ENCODE data around the gene RIN1.
"Not testable (repeated sequence)": the region's sequence is repeated elsewhere in the genome, so short reads cannot be mapped to it uniquely, and the experiment has no call there.

RIN1 gene, protein sequence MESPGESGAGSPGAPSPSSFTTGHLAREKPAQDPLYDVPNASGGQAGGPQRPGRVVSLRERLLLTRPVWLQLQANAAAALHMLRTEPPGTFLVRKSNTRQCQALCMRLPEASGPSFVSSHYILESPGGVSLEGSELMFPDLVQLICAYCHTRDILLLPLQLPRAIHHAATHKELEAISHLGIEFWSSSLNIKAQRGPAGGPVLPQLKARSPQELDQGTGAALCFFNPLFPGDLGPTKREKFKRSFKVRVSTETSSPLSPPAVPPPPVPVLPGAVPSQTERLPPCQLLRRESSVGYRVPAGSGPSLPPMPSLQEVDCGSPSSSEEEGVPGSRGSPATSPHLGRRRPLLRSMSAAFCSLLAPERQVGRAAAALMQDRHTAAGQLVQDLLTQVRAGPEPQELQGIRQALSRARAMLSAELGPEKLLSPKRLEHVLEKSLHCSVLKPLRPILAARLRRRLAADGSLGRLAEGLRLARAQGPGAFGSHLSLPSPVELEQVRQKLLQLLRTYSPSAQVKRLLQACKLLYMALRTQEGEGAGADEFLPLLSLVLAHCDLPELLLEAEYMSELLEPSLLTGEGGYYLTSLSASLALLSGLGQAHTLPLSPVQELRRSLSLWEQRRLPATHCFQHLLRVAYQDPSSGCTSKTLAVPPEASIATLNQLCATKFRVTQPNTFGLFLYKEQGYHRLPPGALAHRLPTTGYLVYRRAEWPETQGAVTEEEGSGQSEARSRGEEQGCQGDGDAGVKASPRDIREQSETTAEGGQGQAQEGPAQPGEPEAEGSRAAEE

DNA sequence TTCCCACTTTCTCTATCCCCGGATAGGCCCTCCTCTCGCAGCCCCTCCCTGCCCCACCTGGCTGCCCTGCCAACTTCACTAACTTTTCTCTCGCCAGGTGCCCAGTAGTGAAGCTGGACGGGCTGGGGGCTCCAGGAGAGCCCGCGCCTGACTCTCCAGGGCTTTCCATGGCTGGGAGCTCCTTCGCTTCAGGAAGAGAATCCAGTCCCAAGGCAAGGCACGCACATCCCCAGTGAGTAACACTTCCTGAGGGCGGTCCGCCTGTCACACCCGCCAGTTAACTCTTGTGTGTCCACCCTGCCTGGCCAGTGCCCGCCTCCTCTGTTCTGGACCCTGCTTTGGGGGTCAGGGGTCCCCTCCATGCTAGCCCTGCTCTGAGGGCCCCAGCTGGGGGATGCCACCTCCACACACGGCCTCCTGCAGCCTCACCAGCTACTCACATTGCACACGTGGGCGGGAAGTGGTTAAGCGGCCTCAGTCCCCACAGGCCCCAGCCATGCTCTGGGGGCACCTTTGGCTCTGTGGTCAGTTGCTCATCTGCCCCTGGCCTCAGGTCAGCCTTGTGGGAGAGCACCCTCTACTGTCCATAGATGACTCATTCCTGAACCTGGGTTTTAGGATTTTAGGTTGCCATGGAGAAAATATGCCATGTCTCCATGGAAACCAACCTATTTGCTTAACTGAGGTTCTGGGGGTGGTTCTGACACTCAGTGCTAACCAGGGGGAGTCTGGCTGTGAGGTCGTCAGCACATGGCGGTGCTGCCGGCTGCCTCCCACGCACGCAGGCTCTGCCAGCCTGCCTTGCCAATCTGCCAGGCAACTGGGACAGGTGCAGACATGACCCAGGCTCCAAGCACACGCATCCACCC lies at the start of gene RIN1:
Gene RIN1 (minus strand): TSS at position 201 of the 869 bp plus-strand sequence. CDS start 32 bp downstream, at position 169.
- peak; percentile 94 for DNase-seq

GRCh38 chr11:66384316-66384715 lies 48.1 kb upstream of the RIN1 start:
- DNase-seq: not testable (repeated sequence)

- not testable (repeated sequence) for DNase-seq
Measured at GRCh38 chr11:66380264-66380663, 44.0 kb upstream of the RIN1 start.

- not testable (repeated sequence) for DNase-seq
Measured at GRCh38 chr11:66373690-66374287, 37.6 kb upstream of the RIN1 start.

DNA sequence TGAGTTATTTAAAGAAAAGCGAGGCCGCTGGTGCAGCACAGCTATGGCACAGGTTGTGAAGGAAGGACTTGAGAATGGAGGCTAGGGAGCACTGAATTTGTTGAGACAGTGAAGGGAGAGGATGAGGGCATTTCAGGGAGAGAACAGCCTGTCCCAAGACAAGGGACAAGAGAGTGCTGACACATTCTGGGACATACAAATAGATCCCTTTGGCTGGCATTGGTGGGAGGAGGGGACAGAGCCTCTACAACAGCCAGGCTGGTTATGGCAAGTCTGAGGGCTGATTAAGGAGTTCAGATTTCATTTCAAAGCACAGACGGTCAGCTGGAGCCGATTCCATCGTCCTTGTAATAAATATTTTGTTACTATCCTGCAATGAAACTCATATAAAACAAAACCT lies 37.0 kb upstream of the RIN1 start:
- DNase-seq: no peak

GRCh38 chr11:66371627-66372415 lies 35.6 kb upstream of the RIN1 start, which contains the start of gene SLC29A2:
Gene SLC29A2, minus strand, starts transcription at chr11:66371760. Its CDS starts 169 bp downstream, at chr11:66371591.
- peak; percentile 98 for DNase-seq

DNA sequence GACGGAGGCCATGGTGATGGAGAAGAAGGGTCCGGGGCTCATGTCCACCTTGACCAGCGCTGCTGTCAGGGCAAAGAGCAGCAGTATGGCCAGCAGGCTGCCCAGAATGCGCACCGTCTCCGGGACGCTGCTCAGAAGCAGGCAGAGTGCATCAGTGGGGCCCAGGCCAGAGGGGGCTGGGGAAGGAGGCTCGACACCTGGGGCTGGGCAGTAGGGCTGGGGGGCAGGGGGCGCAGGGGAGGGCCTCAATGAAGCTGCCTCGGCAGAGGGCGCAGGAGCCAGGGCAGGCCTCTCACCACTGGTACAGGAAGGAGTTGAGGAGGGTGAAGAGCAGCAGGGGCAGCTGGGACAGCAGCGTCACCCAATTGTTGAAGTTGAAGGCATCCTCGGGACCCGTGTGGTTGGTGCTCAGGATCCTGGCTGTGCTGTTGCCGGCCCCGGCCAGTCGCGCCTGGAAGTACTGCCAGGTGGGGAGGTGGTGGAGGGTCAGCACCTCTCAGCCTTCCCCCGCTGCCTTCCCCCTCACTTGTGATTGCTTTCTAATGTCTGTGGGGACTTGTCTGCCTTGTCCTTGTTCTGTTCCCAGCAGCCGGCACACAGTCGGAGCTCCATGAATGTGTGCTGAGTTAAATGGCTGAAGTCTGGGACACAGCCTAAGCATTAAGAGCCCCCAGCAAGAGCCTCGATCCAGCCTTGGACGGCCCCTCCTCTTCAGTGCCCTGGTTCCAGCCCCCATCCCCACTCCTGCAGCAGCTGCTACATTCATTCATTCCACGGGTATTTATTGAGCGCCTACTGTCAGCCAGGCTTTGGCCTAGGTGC lies 33.0 kb upstream of the RIN1 start:
- DNase-seq: no peak

GRCh38 chr11:66368484-66368883 lies 32.2 kb upstream of the RIN1 start:
- no peak for DNase-seq

DNA sequence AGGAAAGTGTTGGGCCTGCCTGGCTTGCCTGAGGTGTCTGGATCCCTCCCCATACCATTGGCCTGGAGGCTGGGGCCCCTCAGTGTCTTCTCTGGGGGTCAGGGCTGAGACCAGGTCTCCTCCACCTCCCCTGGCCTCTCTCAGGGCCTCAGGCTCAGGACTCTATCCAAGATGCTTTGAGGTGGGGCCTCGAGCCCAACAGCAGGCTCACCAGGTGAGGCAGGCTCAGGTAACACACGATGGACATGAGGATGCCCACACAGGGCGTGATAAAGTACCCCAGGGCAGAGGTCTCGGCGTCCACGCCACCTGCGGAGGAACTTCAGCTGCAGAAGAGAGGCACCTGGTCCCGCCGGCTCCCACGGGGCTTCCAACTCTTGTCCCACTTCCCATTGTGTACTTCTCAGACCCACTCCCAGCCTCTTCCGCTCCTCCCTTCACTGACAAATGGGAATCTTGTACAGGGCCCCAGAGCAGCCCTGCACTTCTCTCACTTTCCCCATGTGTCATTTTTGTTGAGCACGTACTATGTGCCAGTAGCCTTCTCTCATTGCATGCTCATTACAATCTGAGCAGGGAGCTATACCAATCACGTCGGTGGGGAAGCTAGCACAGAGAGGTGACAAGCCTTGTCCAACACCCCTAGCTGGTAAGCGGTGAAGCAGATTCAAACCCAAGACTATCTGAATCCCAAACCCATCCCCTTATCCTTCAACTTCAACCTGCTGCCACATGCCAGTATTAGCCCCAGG lies 31.5 kb upstream of the RIN1 start:
- DNase-seq: no peak

DNA sequence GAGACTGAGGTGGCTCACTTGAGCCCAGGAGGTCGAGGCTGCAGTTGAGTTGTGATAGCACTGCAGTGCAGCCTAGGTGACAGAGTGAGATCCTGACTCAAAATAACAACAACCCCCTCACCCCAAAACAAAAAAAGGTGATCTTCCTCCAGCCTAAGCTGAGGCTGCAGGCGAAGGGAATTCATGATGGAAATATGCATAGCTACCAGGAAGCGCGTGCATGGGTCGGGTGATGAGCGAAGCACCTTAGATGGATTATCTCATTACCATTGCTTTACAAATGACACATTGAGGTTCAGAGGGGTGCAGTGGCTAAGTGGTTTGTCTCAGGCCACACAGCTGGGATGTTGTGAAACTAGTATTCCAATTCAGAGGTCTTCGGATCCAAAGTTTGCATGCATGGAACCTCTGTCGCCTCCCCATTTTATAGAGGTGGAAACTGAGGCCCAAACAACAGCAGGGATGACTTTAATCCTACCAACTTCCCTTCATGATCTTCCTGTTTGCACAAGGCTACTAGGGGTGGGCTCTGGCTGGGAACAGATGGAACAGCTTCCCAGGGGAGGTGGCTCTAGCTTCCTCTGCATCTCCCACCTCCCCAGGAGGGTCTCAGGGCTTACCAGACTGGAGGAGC lies 30.7 kb upstream of the RIN1 start:
- no peak for DNase-seq

- no peak for DNase-seq
Measured at GRCh38 chr11:66365711-66366619, 29.7 kb upstream of the RIN1 start.

- DNase-seq: no peak
Measured at GRCh38 chr11:66365166-66365565, 28.9 kb upstream of the RIN1 start.

DNA sequence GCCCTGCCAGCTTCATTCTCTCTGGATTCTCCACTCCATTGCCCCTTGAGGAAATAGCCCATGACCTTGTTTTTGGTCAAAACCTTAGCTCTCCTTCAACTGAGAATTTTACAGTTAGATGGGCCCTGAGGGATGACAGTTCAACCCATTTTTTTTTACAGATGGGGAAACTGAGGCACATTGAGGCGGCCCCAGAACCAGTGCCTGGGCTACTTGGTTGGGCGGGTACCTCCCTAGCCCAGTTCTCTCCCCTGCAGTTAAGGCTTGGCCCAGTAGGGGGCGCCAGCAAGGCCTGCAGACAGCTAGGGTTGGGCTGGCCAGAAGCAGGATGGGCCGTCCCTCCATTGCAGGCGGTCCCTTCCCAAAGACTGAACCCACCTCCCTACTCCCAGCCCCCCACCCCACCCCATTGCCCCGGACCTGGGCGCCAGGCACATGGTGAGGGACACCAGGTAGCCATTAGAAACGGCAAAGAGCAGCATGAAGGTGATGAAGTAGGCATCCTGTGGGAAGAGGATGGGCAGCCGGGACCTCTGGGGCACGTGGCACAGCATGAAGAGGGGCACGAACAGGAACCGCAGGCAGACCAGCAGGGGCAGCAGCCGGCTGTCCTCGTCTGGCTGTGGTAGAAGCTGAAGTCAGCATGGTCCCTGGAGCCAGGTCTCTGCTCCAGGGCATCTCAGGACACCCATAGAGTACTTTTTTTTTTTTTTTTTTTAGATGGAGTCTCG lies 27.7 kb upstream of the RIN1 start:
- DNase-seq: peak; percentile 84

DNA sequence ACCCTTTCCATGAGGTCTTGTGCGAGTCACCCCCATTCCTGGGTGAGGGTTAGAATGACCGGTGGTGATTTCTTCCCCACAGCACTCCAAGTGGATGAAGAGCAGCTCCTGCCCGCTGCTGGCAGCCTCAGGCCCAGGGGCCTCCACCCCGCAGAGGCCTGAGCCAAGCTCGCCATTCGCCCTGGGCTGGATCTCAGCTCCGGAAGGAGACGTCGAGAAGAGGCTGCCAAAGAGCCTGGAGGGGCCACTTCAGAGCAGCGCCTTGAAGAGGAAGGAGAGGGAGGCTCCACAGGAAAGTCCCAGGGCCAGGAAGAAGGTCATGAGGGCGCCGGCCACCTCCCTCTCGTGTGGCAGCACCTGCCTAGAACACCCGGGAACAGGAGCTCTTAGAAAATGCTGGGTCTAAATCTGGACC lies 27.0 kb upstream of the RIN1 start:
- no peak for DNase-seq

DNA sequence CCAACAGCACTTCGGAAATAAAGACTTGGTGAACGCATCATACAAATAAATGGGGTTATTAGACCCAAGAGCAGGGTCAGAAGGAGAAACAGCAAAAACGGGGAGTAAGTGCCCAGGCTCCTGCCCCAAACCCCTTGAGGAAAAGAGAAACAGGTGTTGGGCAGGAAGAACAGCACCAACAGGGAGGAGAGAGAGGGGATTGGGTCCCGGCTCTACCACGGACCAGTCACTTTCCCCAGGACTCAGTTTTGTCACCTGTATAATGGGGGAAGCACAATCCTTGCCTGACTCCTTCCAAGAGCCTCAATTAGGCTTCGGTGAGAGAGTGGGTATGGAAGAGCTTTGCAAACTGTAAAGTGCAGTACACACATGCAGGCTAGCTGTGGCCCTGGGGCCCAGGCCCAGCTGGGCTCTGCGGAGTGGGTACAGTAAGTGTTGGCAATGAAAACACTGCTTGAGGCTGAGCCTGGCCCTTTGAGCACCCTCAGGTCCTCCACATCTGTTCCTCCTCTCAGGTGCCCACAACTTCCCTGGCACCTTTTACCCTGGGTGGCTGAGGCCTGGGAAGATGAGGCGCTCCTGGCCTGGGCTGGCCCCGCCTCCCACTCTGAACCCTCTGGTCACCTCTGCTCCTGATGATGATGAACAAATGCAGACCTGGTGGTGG lies 26.4 kb upstream of the RIN1 start:
- no peak for DNase-seq

DNA sequence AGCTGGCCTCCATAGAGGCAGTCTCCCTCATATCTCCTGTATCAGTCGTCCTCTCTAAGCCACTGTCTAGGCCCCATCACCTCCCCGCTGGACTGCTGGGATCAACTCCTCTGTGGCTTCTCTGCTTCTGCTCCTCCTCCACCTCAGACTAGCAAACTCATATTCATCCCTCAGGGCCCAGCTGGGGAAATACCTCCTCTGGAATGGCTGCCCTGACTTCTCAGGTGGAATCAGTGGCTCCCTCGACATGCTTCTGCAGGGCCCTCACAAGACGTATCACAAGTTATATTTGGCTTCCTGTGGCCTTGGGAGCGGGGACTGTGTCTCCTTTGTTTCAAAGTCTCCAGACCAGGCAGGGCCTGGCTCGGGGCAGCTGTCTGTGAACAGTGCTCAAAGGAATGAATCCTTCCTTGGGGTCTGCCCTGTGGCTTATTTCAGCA lies 25.3 kb upstream of the RIN1 start:
- no peak for DNase-seq

Data from islet precursor cell (in vitro differentiated cells).